HUES48 (cell line): ENCODE measurements around the gene SCT.

Source experiments
- H3K27ac ChIP-seq: one replicate; pipeline ENCODE4 v1.7.0; 2013; ENCODE audit warnings: low read depth, low read length, inconsistent platforms
- H3K27me3 ChIP-seq: 2 replicates; pipeline ENCODE4 v1.6.1; 2013; ENCODE audit warnings: mild to moderate bottlenecking, low read length; ENCODE audit not compliant: control insufficient read depth, insufficient read depth
- H3K36me3 ChIP-seq: 2 replicates; pipeline ENCODE4 v1.6.1; 2013; ENCODE audit warnings: low read length; ENCODE audit not compliant: control insufficient read depth, insufficient read depth
- H3K4me1 ChIP-seq: 2 replicates; pipeline ENCODE4 v1.6.1; 2013; ENCODE audit warnings: mild to moderate bottlenecking, low read length; ENCODE audit not compliant: control insufficient read depth, insufficient read depth
- H3K4me3 ChIP-seq: 2 replicates; pipeline ENCODE4 v1.5.1; 2013; ENCODE audit warnings: mild to moderate bottlenecking, low read depth, low read length
- H3K9ac ChIP-seq: 2 replicates; pipeline ENCODE4 v1.6.1; 2013; ENCODE audit warnings: mild to moderate bottlenecking, low read depth, low read length, moderate library complexity
- H3K9me3 ChIP-seq: 2 replicates; pipeline ENCODE4 v1.6.1; 2013; ENCODE audit warnings: low read length; ENCODE audit not compliant: control insufficient read depth, insufficient read depth

Gene SCT

DNA sequence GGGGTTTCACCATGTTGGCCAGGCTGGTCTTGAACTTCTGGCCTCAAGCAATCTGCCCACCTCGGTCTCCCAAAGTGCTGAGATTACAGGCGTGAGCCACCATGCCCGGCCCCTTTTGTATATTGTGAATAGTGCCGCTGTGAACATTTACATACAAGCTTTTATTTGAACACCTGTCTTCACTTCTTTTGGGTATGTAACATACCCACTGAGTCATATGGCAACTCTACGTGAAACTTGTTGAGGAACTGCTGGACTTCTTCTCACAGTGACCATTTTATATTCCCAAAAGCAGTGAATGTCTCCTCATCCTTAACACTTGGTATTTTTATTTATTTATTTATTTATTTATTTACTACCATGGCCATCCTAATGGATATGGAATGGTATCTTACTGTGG, 3.9 kb upstream of the SCT start:
- H3K9me3 ChIP-seq = no peaks in the 10 kb centered on the region
- no peaks in the 10 kb centered on the region for H3K36me3 ChIP-seq
- H3K9ac ChIP-seq = no peak overlapping the region
- no peak overlapping the region for H3K27ac ChIP-seq
- peaks cover 31% of the 10 kb centered on the region for H3K27me3 ChIP-seq
- H3K4me1 ChIP-seq = no peaks in the 10 kb centered on the region
- no peak overlapping the region for H3K4me3 ChIP-seq

DNA sequence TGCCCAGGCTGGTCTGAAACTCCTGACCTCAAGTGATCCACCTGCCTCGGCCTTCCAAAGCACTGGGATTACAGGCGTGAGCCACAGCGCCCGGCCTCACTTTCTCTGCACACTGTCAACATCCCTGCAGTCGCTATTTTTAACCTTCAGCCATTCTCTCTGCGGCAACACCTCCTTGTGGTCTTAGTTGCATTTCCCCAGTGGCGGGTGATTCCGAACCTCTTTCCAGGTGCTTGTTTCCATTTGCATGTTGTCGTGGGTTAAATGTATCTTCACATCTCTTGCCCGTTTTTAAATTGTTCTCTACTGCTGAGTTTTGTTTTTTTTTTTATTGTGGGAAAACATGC, 2.2 kb upstream of the SCT start:
- Histone ChIP-seq H3K9me3 (no peaks in the 10 kb centered on the region), H3K27me3 (peaks cover 19% of the 10 kb centered on the region), H3K4me1 (no peaks in the 10 kb centered on the region), H3K36me3 (no peaks in the 10 kb centered on the region), H3K27ac (no peak overlapping the region), H3K4me3 (no peak overlapping the region), H3K9ac (no peak overlapping the region)

DNA sequence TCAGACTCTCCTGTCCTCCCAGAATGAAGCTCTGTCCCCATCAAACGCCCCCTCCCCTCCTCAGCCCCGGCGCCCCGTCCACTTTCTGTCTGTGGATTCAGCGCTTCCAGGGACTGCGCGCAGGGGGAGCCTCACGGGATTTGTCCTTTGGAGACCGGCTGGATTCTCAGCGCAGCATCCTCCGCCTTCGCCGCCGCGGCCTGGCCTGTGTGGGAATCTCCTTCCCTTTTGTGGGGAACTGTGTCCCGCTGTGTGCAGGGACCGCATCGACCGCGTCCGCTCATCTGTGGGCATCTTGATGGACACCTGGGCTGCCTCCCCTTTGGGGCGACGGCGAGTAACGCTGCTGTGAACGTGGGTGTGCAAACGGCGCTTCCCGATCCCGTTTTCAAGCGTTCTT, 1.1 kb upstream of the SCT start:
- Histone ChIP-seq H3K27me3 (peaks cover 19% of the 10 kb centered on the region), H3K36me3 (no peaks in the 10 kb centered on the region), H3K27ac (no peak overlapping the region), H3K4me1 (no peaks in the 10 kb centered on the region), H3K9ac (no peak overlapping the region), H3K9me3 (no peaks in the 10 kb centered on the region), H3K4me3 (no peak overlapping the region)

DNA sequence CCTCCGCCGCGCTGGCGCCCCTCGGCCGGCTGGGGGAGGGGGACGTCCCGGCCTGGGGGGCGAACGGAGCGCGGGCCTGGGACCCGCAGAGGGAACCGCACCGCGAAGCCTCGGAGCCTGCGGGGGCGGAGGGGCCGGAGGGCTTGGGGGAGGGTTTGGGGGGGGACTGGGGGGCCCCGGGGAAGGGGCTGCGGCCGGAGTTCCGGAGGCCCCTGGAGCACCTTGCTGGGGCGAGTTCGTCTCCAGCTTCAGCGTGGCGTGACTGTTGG, 261 bp upstream of the SCT start:
- Histone ChIP-seq H3K9ac (no peak overlapping the region), H3K9me3 (no peaks in the 10 kb centered on the region), H3K4me3 (no peak overlapping the region), H3K36me3 (no peaks in the 10 kb centered on the region), H3K4me1 (no peaks in the 10 kb centered on the region), H3K27me3 (peaks cover 19% of the 10 kb centered on the region), H3K27ac (no peak overlapping the region)

DNA sequence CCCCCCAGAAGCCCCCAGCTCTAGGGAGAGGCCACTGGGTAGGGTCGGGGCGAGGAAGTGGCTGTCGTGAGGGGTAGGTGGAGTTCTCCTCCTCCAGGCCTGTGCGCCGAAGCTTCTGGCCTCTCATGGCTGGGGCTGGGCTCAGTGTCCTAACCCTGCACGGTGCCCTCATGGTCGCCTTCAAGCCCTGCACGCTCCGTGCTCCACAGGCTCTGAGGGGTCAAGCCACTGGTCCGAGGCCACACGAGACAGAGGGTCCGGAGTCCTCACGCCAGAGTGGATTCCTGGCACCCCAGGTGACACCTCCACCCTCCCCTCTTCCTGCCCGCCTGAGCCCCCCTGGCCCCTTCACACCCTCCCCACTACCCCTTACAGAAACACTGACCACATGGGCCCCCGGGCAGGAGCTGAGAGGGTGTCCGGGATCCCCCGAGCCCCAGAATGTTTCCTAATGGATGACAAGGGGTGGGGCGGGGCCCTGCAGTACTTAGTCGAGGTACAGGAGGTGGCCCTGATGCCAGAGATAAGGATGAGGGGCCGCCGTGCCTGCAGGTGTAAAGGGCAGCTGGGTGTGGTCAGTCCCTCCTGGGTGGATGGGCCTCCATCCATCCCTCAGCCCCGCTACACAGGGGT, 1.2 kb downstream of the SCT start:
- Histone ChIP-seq H3K36me3 (no peaks in the 10 kb centered on the region), H3K27me3 (peaks cover 19% of the 10 kb centered on the region), H3K9ac (no peak overlapping the region), H3K27ac (no peak overlapping the region), H3K4me1 (no peaks in the 10 kb centered on the region), H3K4me3 (no peak overlapping the region), H3K9me3 (no peaks in the 10 kb centered on the region)

DNA sequence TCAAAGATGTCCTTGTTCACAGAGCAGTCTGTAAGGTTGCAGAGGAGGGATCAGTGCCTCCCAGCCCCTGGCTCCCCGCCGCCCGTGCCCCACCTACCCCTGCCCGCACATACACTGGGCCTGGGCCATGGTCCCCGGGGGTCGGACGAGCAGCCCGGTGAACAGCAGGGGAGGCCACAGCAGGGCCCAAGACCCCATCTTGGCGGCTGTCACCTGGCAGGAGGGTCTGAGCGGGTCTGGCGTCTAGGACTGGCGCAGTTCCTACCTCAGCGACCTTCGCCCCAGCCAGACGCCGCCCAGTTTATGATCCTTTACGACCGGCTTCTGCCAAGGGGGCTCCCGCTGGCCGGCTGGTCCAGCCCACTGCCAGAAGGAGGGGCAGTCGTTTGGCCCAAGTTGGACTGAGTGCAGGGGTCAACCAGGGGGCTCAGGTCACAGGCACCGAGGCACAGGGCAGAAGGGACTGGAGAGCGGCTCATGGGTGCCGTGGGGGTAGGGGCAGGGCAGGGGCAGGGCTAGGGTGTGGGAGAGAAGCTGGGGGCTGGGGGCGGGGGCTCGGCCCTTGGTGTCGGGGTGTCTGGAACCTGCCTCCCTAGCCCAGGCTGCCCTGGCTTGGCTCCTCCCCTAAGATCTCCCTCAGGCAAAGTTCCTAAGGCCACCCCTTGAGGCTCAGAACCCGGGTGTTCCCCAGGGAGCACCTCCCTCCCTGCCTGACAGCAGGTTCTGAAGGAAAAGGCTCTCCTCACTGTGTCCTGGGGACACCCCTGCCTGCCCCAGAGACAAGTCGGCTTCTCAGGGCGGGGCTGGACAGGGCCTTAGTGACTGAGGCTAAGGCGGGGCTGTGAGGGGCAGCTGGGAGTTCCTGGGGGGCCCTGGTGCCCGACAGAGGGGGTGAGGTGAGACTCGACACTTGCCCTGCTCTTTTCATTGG, 2.0 kb downstream of the SCT start, which contains the start of gene CDHR5:
Gene CDHR5, minus strand, starts transcription at position 251 of the 931 bp plus-strand sequence. Its CDS starts 53 bp downstream, at position 198.
- Histone ChIP-seq H3K9ac (no peak within 1 kb of the TSS), H3K27me3 (peaks cover 19% of the 10 kb centered on the region), H3K9me3 (no peaks in the 10 kb centered on the region), H3K36me3 (no peaks in the 10 kb centered on the region), H3K27ac (no peak within 1 kb of the TSS), H3K4me1 (no peaks in the 10 kb centered on the region), H3K4me3 (no peak within 1 kb of the TSS)

DNA sequence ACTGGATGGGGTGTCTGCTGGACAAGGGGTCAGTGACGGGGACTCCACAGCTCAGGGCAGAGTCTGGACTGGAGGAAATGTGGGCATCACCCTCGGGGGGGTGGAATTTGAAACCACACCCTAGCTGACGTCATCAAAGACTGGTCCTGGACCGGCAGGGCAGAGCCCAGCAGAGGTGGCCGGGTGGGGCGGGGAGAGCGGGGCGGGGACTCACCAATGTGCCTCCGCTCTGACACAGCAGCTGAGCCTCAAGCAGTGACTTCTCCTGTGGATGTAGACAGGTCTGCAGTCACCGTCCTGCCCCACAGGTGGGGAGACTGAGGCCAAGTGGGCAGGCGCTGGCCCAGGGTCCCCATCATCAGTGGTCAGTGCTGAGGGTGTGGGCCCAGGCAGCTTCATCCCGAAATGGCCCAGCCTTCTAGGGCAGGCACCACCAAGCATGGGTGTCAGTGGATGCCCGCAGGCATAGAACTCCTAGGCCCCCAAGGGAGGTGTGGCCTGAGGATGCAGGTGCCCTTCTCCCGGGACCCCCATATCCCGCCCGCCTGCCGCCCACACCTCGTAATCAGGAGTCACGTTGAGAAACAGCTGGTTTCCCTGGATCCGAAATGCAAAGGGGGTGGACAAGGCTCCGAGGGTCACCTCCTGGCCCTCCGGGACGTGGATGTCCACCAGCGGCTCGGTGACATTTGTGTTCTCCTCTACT, 2.8 kb downstream of the SCT start:
- H3K4me1 ChIP-seq = no peaks in the 10 kb centered on the region
- H3K27ac ChIP-seq = no peak overlapping the region
- H3K9ac ChIP-seq = no peak overlapping the region
- no peaks in the 10 kb centered on the region for H3K36me3 ChIP-seq
- H3K4me3 ChIP-seq = no peak overlapping the region
- peaks cover 19% of the 10 kb centered on the region for H3K27me3 ChIP-seq
- no peaks in the 10 kb centered on the region for H3K9me3 ChIP-seq

DNA sequence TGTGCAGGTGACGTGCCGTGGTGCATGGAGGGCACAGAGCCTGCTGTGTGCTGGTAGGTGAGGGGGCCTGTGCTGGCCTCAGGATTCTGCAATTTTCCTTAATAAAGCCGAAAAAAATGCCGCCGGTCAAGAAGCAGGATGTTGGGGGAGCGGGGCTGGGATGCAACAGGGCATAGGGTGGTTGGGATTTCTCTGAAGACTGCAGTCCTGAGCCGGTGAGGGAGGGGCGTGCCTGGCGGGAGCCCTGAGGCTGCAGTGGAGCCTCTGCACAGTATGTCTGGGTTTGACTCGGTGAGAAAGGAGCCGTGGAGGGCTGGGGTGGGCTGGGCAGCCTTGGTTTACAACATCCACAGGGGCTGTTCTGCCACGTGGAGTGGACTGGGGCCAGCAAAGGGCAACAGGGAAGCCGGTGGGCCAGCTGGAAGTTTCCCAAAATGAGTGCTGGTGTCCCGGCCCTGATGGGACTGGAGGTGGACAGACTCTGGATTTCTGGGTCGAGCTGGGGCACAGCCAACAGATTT, 3.6 kb downstream of the SCT start:
- no peaks in the 10 kb centered on the region for H3K36me3 ChIP-seq
- H3K9me3 ChIP-seq = no peaks in the 10 kb centered on the region
- H3K27ac ChIP-seq = no peak overlapping the region
- H3K9ac ChIP-seq = no peak overlapping the region
- no peaks in the 10 kb centered on the region for H3K4me1 ChIP-seq
- peaks cover 16% of the 10 kb centered on the region for H3K27me3 ChIP-seq
- H3K4me3 ChIP-seq = no peak overlapping the region

DNA sequence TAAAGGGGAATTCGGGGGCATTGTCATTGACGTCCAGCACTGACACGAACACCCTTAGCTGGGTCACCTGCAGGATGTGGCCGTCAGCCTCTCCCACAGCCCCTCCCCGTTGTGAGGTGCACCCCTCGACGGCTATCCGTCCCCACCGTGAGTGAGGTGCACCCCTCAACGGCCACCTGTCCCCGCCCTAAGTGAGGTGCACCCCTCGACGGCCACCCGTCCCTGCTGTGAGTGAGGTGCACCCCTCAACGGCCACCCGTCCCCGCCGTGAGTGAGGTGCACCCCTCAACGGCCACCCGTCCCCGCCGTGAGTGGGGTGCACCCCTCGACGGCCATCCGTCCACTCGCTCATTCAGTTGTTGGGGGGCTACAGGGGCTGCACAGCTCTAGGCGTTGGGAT, 5.1 kb downstream of the SCT start:
- no peaks in the 10 kb centered on the region for H3K4me1 ChIP-seq
- no peak overlapping the region for H3K9ac ChIP-seq
- peaks cover 5% of the 10 kb centered on the region; the same call in 1 of the 2 replicates for H3K27me3 ChIP-seq
- H3K9me3 ChIP-seq = no peaks in the 10 kb centered on the region
- no peak overlapping the region for H3K27ac ChIP-seq
- H3K36me3 ChIP-seq = no peaks in the 10 kb centered on the region; the same call in 1 of the 2 replicates
- no peak overlapping the region for H3K4me3 ChIP-seq

DNA sequence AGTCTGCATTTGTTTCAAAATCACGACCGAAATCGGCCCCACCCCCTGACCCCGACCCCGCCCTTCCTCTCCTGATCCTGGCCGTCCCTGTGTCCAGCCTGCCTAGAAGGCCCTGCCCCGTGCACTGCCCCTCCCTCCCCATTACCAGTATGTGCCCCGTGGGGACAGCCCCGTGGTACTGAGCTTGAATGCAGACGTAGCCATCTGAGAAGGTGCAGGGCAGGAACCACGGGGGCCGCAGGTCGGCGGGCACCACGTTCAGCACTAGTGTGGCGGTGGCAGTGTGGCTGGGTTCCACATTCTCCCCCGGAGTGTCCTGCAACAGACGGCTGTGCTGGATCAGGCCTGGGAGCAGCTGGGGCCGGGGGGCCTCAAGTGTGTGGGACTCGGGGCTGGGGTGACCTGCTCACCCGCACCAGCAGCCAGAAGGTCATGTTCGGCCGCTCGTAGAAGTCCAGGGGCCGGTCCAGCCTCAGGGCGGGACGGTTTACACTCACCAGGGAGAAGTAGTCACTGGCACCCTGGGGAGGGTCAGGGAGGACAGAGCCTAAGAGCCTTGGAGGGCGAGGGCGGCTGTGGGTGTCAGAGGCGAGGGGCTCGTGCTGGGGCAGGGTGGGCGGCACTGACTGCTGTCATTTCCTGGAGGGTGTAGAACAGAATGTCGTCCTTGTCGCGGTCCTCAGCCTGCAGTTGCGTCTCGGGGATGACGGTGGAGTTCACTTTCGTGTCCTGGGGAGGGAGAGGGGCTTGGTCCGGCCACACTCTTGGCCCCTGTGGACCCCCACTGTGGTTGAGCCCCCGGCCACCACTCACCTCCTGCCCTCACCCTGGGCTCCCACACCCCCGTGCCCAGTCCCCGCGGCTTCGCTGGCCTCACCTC, 5.8 kb downstream of the SCT start:
- H3K9ac ChIP-seq = no peak overlapping the region
- H3K4me1 ChIP-seq = no peaks in the 10 kb centered on the region
- H3K9me3 ChIP-seq = no peaks in the 10 kb centered on the region

More for the DNA sequence above, 5.8 kb downstream of the SCT start:
- Histone ChIP-seq H3K4me3 (no peak overlapping the region), H3K27me3 (peaks cover under 1% of the 10 kb centered on the region; the same call in 1 of the 2 replicates), H3K27ac (no peak overlapping the region), H3K36me3 (no peaks in the 10 kb centered on the region; the same call in 1 of the 2 replicates)
